ENCODE results near the gene OSBPL6. TPM values are rescaled to one million over a fixed set of nuclear protein-coding genes. Genes with fewer than 3 reads are reported as not detected.

The OSBPL6 gene
- total RNA-seq, 1 experiment from 2014 or later: 43.1 TPM

DNA sequence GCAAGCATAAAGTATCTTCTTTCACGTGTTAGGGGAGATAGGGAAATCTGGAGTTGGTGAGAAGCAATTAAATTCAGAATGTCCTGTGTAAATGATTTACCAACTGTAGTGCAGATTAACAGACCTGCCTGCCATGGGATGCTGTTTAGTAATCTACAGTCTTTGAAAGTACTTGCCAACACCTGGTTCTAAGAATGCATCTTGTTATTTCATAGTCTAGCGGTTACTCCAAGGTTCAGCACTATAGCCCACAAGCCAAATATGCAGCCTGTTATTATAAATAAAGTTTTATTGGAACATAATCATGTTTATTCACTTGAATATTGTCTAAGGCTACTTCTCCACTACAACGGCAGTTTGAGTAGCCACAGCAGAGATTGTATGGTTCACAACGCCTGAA, 100.8 kb downstream of the OSBPL6 start:
- intact Hi-C loops (cut with micrococcal nuclease): loop anchor here (5.0 kb wide), 1 partner anchor 103 kb away; the partner anchor contains the start of gene OSBPL6
- BruUV-seq (replicated peaks): no TSS peak
- Mint-ChIP-seq H3K27me3 (ENCODE audit: insufficient read depth, unreplicated experiment) (no peaks in the 10 kb centered on the region), H3K27ac (ENCODE audit: low read depth, unreplicated experiment) (no peak overlapping the region), H3K36me3 (ENCODE audit: insufficient read depth, unreplicated experiment) (peaks cover 12% of the 10 kb centered on the region), H3K9me3 (ENCODE audit: unreplicated experiment) (no peaks in the 10 kb centered on the region), H3K4me3 (ENCODE audit: unreplicated experiment) (no peak overlapping the region), H3K4me1 (ENCODE audit: insufficient read depth, unreplicated experiment) (peaks cover 27% of the 10 kb centered on the region)
- ChIA-PET POLR2A (interaction anchor here (1.0 to 7.1 kb wide), 8 partner anchors 11 to 119 kb away, joined by 4 to 77 read pairs (median 12); partner anchors contain the start of gene OSBPL6), CTCF (interaction anchor here (1.5 kb wide), 2 partner anchors 23 to 102 kb away, joined by 3 read pairs; no protein-coding TSS in a partner anchor)
- DNase-seq (ENCODE audit: unreplicated experiment): no peak
- TF ChIP-seq, protein P1, sequence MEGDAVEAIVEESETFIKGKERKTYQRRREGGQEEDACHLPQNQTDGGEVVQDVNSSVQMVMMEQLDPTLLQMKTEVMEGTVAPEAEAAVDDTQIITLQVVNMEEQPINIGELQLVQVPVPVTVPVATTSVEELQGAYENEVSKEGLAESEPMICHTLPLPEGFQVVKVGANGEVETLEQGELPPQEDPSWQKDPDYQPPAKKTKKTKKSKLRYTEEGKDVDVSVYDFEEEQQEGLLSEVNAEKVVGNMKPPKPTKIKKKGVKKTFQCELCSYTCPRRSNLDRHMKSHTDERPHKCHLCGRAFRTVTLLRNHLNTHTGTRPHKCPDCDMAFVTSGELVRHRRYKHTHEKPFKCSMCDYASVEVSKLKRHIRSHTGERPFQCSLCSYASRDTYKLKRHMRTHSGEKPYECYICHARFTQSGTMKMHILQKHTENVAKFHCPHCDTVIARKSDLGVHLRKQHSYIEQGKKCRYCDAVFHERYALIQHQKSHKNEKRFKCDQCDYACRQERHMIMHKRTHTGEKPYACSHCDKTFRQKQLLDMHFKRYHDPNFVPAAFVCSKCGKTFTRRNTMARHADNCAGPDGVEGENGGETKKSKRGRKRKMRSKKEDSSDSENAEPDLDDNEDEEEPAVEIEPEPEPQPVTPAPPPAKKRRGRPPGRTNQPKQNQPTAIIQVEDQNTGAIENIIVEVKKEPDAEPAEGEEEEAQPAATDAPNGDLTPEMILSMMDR (IDR thresholded peaks at IDR 0.05; ENCODE audit: unreplicated experiment): no peak

DNA sequence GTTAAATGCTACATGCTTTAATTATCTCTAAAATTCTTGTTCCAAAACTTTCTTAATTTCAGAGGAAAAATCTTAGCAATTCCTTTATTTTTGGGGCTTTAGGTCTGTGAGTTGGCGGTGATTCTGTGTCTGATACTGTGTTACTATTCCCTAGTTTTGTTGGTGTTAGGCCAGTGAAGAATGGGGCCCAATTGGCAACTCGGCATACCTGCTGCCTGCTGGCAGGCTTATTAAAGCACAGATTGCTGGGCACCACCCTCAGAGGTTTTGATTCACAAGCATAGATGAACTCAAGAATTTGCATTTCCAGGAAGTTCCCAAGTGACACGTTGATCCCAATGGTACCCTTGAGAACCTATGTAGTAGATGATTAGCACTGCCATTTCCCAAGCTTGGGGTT, 101.6 kb downstream of the OSBPL6 start:
- intact Hi-C loops (cut with micrococcal nuclease): loop anchor here (5.0 kb wide), 1 partner anchor 104 kb away; the partner anchor contains the start of gene OSBPL6
- Mint-ChIP-seq H3K27ac (ENCODE audit: low read depth, unreplicated experiment) (peak overlapping the region; percentile 37), H3K4me3 (ENCODE audit: unreplicated experiment) (no peak overlapping the region), H3K27me3 (ENCODE audit: insufficient read depth, unreplicated experiment) (no peaks in the 10 kb centered on the region), H3K4me1 (ENCODE audit: insufficient read depth, unreplicated experiment) (peaks cover 27% of the 10 kb centered on the region), H3K36me3 (ENCODE audit: insufficient read depth, unreplicated experiment) (peaks cover 12% of the 10 kb centered on the region), H3K9me3 (ENCODE audit: unreplicated experiment) (no peaks in the 10 kb centered on the region)
- ChIA-PET CTCF (interaction anchor here (0.8 to 2.0 kb wide), 6 partner anchors 14 to 118 kb away, joined by 3 to 15 read pairs (median 3); no protein-coding TSS in a partner anchor), POLR2A (interaction anchor here (0.8 to 7.1 kb wide), 15 partner anchors 8 to 118 kb away, joined by 3 to 77 read pairs (median 4); partner anchors contain the start of gene OSBPL6)
- TF ChIP-seq, protein P1 (IDR thresholded peaks at IDR 0.05; ENCODE audit: unreplicated experiment): no peak
- no TSS peak for BruUV-seq (replicated peaks)
- no peak for DNase-seq (ENCODE audit: unreplicated experiment)

GRCh38 chr2:178296394-178297090, 102.2 kb downstream of the OSBPL6 start:
- TF ChIP-seq, protein P1 (IDR thresholded peaks at IDR 0.05; ENCODE audit: unreplicated experiment): no peak
- Mint-ChIP-seq H3K36me3 (ENCODE audit: insufficient read depth, unreplicated experiment) (peaks cover 12% of the 10 kb centered on the region), H3K4me1 (ENCODE audit: insufficient read depth, unreplicated experiment) (peaks cover 27% of the 10 kb centered on the region), H3K9me3 (ENCODE audit: unreplicated experiment) (no peaks in the 10 kb centered on the region), H3K27me3 (ENCODE audit: insufficient read depth, unreplicated experiment) (no peaks in the 10 kb centered on the region), H3K4me3 (ENCODE audit: unreplicated experiment) (no peak overlapping the region), H3K27ac (ENCODE audit: low read depth, unreplicated experiment) (peak overlapping the region; percentile 37)
- no TSS peak for BruUV-seq (replicated peaks)
- DNase-seq (ENCODE audit: unreplicated experiment): peak; percentile 92
- ChIA-PET CTCF (interaction anchor here (0.6 to 2.0 kb wide), 10 partner anchors 9 to 344 kb away, joined by 3 to 15 read pairs (median 3); no protein-coding TSS in a partner anchor), POLR2A (interaction anchor here (0.8 to 7.1 kb wide), 21 partner anchors 9 to 185 kb away, joined by 3 to 77 read pairs (median 4); partner anchors contain the start of genes OSBPL6 and RBM45)
- intact Hi-C loops (cut with micrococcal nuclease): loop anchor here (5.0 kb wide), 1 partner anchor 104 kb away; the partner anchor contains the start of gene OSBPL6

DNA sequence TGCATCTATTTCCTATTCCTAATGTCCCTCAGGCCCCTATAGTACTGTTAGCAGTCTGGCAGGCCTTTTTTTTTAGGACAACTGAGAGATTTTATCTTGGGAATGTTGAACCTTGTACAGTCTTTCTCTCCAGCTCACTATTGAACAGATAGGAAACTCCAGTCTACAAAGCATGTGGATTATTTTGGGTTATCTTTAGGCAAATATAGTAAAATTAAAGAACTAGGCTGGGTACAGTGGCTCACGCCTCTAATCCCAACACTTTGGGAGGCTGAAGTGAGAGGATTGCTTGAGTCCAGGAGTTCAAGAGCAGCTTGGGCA, 102.7 kb downstream of the OSBPL6 start:
- TF ChIP-seq, protein P1 (IDR thresholded peaks at IDR 0.05; ENCODE audit: unreplicated experiment): no peak
- H3K4me3 Mint-ChIP-seq (ENCODE audit: unreplicated experiment): no peak overlapping the region
- ChIA-PET CTCF (interaction anchor here (0.6 to 2.0 kb wide), 7 partner anchors 9 to 344 kb away, joined by 3 to 15 read pairs (median 4); no protein-coding TSS in a partner anchor), POLR2A (interaction anchor here (0.7 to 7.1 kb wide), 17 partner anchors 9 to 185 kb away, joined by 3 to 77 read pairs (median 4); partner anchors contain the start of genes OSBPL6 and RBM45)
- BruUV-seq (replicated peaks): no TSS peak
- H3K27ac Mint-ChIP-seq (ENCODE audit: low read depth, unreplicated experiment): peak overlapping the region; percentile 37
- peaks cover 27% of the 10 kb centered on the region for H3K4me1 Mint-ChIP-seq (ENCODE audit: insufficient read depth, unreplicated experiment)
- H3K27me3 Mint-ChIP-seq (ENCODE audit: insufficient read depth, unreplicated experiment): no peaks in the 10 kb centered on the region
- H3K36me3 Mint-ChIP-seq (ENCODE audit: insufficient read depth, unreplicated experiment): peaks cover 12% of the 10 kb centered on the region
- no peak for DNase-seq (ENCODE audit: unreplicated experiment)
- no peaks in the 10 kb centered on the region for H3K9me3 Mint-ChIP-seq (ENCODE audit: unreplicated experiment)
- intact Hi-C loops (cut with micrococcal nuclease): loop anchor here (5.0 kb wide), 1 partner anchor 105 kb away; the partner anchor contains the start of gene OSBPL6

Data from MCF 10A (cell line).